Tibial nerve (tissue), 4 donors: ENCODE results near the gene GLTP. TPM values are rescaled to one million over a fixed set of nuclear protein-coding genes. Genes with fewer than 3 reads are reported as not detected.

Experiments used
- DNase-seq, 2 donors: peaks; one replicate each; pipeline ENCODE4 v3.0.0-alpha.2; 2019; ENCODE audit warnings: low spot score in 2 of 2
- H3K27ac ChIP-seq, 4 donors: fragments of 200-600 bp; sonication (generic) in 3 of 4; one replicate each; pipeline ENCODE4 v1.5.1; 2017 to 2019; ENCODE audit warnings: mild to moderate bottlenecking in 1 of 4
- H3K27me3 ChIP-seq, 2 donors: fragments of 200-600 bp; sonication (generic) in 1 of 2; one replicate each; pipeline versions ENCODE4 v1.5.1 to v1.6.0; 2017 to 2019
- H3K36me3 ChIP-seq, 3 donors: fragments of 200-600 bp; sonication (generic); one replicate each; pipeline ENCODE4 v1.5.1; 2018 to 2019
- H3K4me1 ChIP-seq, 4 donors: fragments of 200-600 bp; sonication (generic) in 3 of 4; one replicate each; pipeline ENCODE4 v1.5.1; 2017 to 2019
- H3K4me3 ChIP-seq, 4 donors: fragments of 200-600 bp; sonication (generic) in 3 of 4; one replicate each; pipeline ENCODE4 v1.5.1; 2017 to 2019; ENCODE audit warnings: mild to moderate bottlenecking in 1 of 4, moderate library complexity in 1 of 4
- H3K9me3 ChIP-seq, 4 donors: fragments of 200-600 bp; sonication (generic) in 3 of 4; one replicate each; pipeline ENCODE4 v1.5.1; 2017 to 2019
- CTCF ChIP-seq, 5 experiments: fragments of 200-600 bp in 3 of 5; fragments of 450-650 bp in 2 of 5; sonication (generic) in 3 of 5; IDR thresholded peaks; one replicate each; pipeline ENCODE4 v1.5.1; 2016 to 2019; ENCODE audit warnings: antibody characterized with exemption in 5 of 5, mild to moderate bottlenecking in 3 of 5, moderate library complexity in 2 of 5
- EP300 ChIP-seq, 2 donors: sonication (generic); formaldehyde crosslinking; IDR thresholded peaks; one replicate each; pipeline ENCODE4 v1.6.1; 2017; ENCODE audit warnings: antibody characterized with exemption in 2 of 2, mild to moderate bottlenecking in 1 of 2
- POLR2A ChIP-seq, 2 donors: fragments of 450-650 bp; IDR thresholded peaks; one replicate each; pipeline ENCODE4 v1.6.1; 2017; ENCODE audit warnings: antibody characterized with exemption in 2 of 2, mild to moderate bottlenecking in 2 of 2, moderate library complexity in 2 of 2
- WGBS, 2 donors: methylation state at CpG; one replicate each; pipeline ENCODE4 v1.1.5; 2018; 5-methylcytosine and 5-hydroxymethylcytosine counted together
- total RNA-seq, 4 donors: library from RNA; depleted of rRNA; stranded (reverse); fragments of >200 nt; gene quantifications; one replicate each; pipeline ENCODE4 v1.1.0, GENCODE V29; 2016

The GLTP gene
- total RNA-seq, 4 donors from 2014 or later = 42.0 to 71.7 (median 49.7) TPM

GRCh38 chr12:109821968-109822367 is 58.4 kb downstream of the GLTP start:
- no peak for DNase-seq
- H3K4me1 ChIP-seq = peaks cover 0 to 6% (median 0%) of the 10 kb centered on the region in 4 donors
- no peaks in the 10 kb centered on the region for H3K9me3 ChIP-seq
- no peak overlapping the region for H3K4me3 ChIP-seq
- no peaks in the 10 kb centered on the region for H3K36me3 ChIP-seq
- no peak overlapping the region for H3K27ac ChIP-seq
- no peak for TF ChIP-seq CTCF (IDR thresholded peaks at IDR 0.05)
- no peak for TF ChIP-seq EP300 (IDR thresholded peaks at IDR 0.05)
- TF ChIP-seq POLR2A (IDR thresholded peaks at IDR 0.05) = no peak
- H3K27me3 ChIP-seq = peaks cover 0 to 2% of the 10 kb centered on the region in 2 donors

GRCh38 chr12:109820816-109821381 is 59.4 kb downstream of the GLTP start:
- peaks cover 0 to 6% (median 0%) of the 10 kb centered on the region in 4 donors for H3K4me1 ChIP-seq
- peaks cover 0 to 2% of the 10 kb centered on the region in 2 donors for H3K27me3 ChIP-seq
- no peak overlapping the region for H3K27ac ChIP-seq
- H3K9me3 ChIP-seq = no peaks in the 10 kb centered on the region
- no peak for TF ChIP-seq CTCF (IDR thresholded peaks at IDR 0.05)
- no peak for TF ChIP-seq EP300 (IDR thresholded peaks at IDR 0.05)
- TF ChIP-seq POLR2A (IDR thresholded peaks at IDR 0.05) = no peak
- no peak overlapping the region for H3K4me3 ChIP-seq
- H3K36me3 ChIP-seq = no peaks in the 10 kb centered on the region
- no peak for DNase-seq
- WGBS, 2 donors = 82 to 83% methylated on average over 16 of the region's 16 CpGs

- Histone ChIP-seq H3K27me3 (peaks cover 0 to 2% of the 10 kb centered on the region in 2 donors), H3K9me3 (no peaks in the 10 kb centered on the region), H3K36me3 (no peaks in the 10 kb centered on the region), H3K4me3 (no peak overlapping the region), H3K4me1 (peaks cover 0 to 6% (median 0%) of the 10 kb centered on the region in 4 donors), H3K27ac (no peak overlapping the region)
- WGBS, 2 donors = 33 to 45% methylated on average over 10 of the region's 10 CpGs
- DNase-seq = no peak
- TF ChIP-seq EP300 (IDR thresholded peaks at IDR 0.05) (no peak), POLR2A (IDR thresholded peaks at IDR 0.05) (no peak), CTCF (IDR thresholded peaks at IDR 0.05) (no peak)
These were observed 61.3 kb downstream of the GLTP start for GRCh38 chr12:109818905-109819500.

GRCh38 chr12:109818253-109818652 is 62.1 kb downstream of the GLTP start:
- no peaks in the 10 kb centered on the region for H3K36me3 ChIP-seq
- no peak for DNase-seq
- H3K9me3 ChIP-seq = no peaks in the 10 kb centered on the region
- H3K27ac ChIP-seq = no peak overlapping the region
- no peak overlapping the region for H3K4me3 ChIP-seq
- WGBS, 2 donors = 94% methylated on average over 9 of the region's 9 CpGs
- peaks cover 0 to 2% of the 10 kb centered on the region in 2 donors for H3K27me3 ChIP-seq
- H3K4me1 ChIP-seq = peaks cover 0 to 5% (median 0%) of the 10 kb centered on the region in 4 donors
- TF ChIP-seq CTCF (IDR thresholded peaks at IDR 0.05) (no peak), EP300 (IDR thresholded peaks at IDR 0.05) (no peak), POLR2A (IDR thresholded peaks at IDR 0.05) (no peak)

GRCh38 chr12:109817627-109818231 is 62.6 kb downstream of the GLTP start:
- Histone ChIP-seq H3K9me3 (no peaks in the 10 kb centered on the region), H3K27me3 (peaks cover 0 to 2% of the 10 kb centered on the region in 2 donors), H3K36me3 (no peaks in the 10 kb centered on the region), H3K4me3 (no peak overlapping the region), H3K4me1 (no peaks in the 10 kb centered on the region), H3K27ac (no peak overlapping the region)
- TF ChIP-seq CTCF (IDR thresholded peaks at IDR 0.05) = no peak
- TF ChIP-seq EP300 (IDR thresholded peaks at IDR 0.05) = no peak
- TF ChIP-seq POLR2A (IDR thresholded peaks at IDR 0.05) = no peak
- WGBS, 2 donors = 90 to 92% methylated on average over 8 of the region's 8 CpGs
- no peak for DNase-seq
